ENCODE results near the gene SLC5A10. TPM values are rescaled to one million over a fixed set of nuclear protein-coding genes. Genes with fewer than 3 reads are reported as not detected.
A peak's percentile ranks its signal among the peaks of the same experiment; 100 is the strongest.
"Not testable (repeated sequence)": the region's sequence is repeated elsewhere in the genome, so short reads cannot be mapped to it uniquely, and the experiment has no call there.

SLC5A10 gene
- total and polyA plus RNA-seq, 5 donors from 2014 or later, result 0.05 to 0.23 (median 0.16) TPM; not detected in 1

DNA sequence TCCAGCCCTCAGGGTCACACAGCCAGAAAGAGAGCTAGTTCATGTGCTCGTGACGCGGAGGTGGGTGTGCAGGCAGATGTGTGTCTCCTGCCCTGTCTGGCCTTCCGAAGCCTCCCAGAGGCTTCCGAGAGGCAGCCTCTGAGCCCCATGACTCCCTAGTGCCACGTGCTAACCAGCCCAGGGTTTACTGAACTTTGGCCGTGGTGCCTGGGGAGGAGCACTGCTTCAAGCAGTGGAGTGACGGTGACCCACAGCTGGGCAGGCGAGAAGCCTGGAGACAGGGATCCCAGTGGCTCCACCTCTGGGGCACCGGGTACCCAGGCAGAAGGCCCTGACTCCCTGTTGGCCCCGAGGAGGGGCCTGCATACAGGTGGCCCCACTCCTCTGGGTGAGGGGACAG, 76.7 kb downstream of the SLC5A10 start:
- not testable (repeated sequence) for H3K4me1 ChIP-seq (ENCODE audit: control insufficient read depth, insufficient read depth, low read length, poor library complexity, severe bottlenecking); H3K9me3 Mint-ChIP-seq; H3K4me3 Mint-ChIP-seq; H3K4me3 ChIP-seq (ENCODE audit: low read depth, low read length); H3K27ac Mint-ChIP-seq; H3K9me3 ChIP-seq (ENCODE audit: control insufficient read depth in 2 of 2, low read length in 2 of 2); H3K27me3 Mint-ChIP-seq; H3K36me3 ChIP-seq (ENCODE audit: control insufficient read depth, insufficient read depth, low read length); H3K27me3 ChIP-seq (ENCODE audit: control insufficient read depth, insufficient read depth, low read length); ATAC-seq (ENCODE audit: low read depth in 2 of 2); DNase-seq; H3K27ac ChIP-seq (ENCODE audit: insufficient read depth, low read length, poor library complexity, severe bottlenecking); H3K36me3 Mint-ChIP-seq
- peaks cover 4 to 14% (median 7%) of the 10 kb centered on the region in 4 donors for H3K4me1 Mint-ChIP-seq

DNA sequence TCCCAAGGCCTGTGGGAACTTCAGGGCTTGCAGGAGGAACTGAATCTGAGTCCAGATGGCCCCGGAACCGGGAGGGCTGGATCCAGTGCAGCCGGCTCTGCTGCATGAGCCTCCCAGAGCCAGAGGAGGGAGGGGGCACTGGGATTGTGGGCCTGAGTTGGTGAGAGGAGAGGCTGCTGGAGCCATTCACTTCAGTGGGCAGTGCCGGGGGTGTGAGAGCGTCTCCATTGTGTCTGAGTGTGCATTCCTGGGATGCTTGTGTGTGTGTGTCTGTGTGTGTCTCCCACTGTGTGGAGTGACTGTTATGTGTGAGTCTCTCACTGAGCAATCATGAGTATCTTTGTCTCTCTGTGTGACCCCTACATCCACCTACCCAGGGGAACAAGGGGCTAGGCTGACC, 77.8 kb downstream of the SLC5A10 start:
- not testable (repeated sequence) for H3K36me3 ChIP-seq (ENCODE audit: control insufficient read depth, insufficient read depth, low read length); H3K4me3 Mint-ChIP-seq; ATAC-seq (ENCODE audit: low read depth in 2 of 2); DNase-seq; H3K9me3 Mint-ChIP-seq; H3K27me3 ChIP-seq (ENCODE audit: control insufficient read depth, insufficient read depth, low read length); H3K9me3 ChIP-seq (ENCODE audit: control insufficient read depth in 2 of 2, low read length in 2 of 2); H3K4me1 Mint-ChIP-seq; H3K27ac Mint-ChIP-seq; H3K4me3 ChIP-seq (ENCODE audit: low read depth, low read length); H3K27me3 Mint-ChIP-seq; H3K4me1 ChIP-seq (ENCODE audit: control insufficient read depth, insufficient read depth, low read length, poor library complexity, severe bottlenecking); H3K27ac ChIP-seq (ENCODE audit: insufficient read depth, low read length, poor library complexity, severe bottlenecking); H3K36me3 Mint-ChIP-seq

DNA sequence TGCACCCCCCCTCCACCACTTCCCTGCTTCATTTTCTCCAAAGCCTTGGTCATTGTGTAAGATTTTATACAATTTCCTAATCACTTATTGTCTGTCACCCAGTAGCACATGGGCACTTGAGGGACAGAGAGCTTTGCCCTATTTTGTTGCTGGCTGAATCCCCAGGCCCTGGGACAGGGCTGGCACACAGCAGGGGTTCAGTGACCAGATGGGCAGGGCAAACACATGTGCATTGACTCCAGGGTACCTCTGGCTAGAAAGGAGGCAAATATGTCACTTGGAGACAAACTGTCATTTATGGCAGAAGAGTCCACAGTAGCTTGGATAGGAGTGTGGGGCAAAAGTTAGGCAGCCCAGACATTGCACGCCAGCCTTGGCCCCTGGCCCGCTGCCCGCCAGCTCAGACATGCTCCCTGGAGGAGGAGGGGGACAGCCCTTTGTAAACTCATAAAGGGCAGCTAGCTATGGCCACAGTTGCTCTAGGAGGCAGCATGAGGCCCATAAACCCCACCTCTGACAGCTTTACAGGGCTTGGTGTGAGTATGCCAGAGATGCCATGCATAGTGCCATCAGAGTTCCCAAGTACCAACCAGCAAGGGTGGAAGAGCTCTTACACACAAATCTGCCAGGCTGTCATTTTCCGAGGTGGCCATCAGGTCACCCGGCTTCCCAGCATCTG, 78.9 kb downstream of the SLC5A10 start:
- H3K9me3 Mint-ChIP-seq; ATAC-seq (ENCODE audit: low read depth in 2 of 2); H3K27me3 ChIP-seq (ENCODE audit: control insufficient read depth, insufficient read depth, low read length); H3K4me3 Mint-ChIP-seq; H3K9me3 ChIP-seq (ENCODE audit: control insufficient read depth in 2 of 2, low read length in 2 of 2); H3K4me1 ChIP-seq (ENCODE audit: control insufficient read depth, insufficient read depth, low read length, poor library complexity, severe bottlenecking); DNase-seq; H3K27ac Mint-ChIP-seq; H3K4me1 Mint-ChIP-seq; H3K27ac ChIP-seq (ENCODE audit: insufficient read depth, low read length, poor library complexity, severe bottlenecking); H3K36me3 ChIP-seq (ENCODE audit: control insufficient read depth, insufficient read depth, low read length); H3K36me3 Mint-ChIP-seq; H3K4me3 ChIP-seq (ENCODE audit: low read depth, low read length); H3K27me3 Mint-ChIP-seq: not testable (repeated sequence)

DNA sequence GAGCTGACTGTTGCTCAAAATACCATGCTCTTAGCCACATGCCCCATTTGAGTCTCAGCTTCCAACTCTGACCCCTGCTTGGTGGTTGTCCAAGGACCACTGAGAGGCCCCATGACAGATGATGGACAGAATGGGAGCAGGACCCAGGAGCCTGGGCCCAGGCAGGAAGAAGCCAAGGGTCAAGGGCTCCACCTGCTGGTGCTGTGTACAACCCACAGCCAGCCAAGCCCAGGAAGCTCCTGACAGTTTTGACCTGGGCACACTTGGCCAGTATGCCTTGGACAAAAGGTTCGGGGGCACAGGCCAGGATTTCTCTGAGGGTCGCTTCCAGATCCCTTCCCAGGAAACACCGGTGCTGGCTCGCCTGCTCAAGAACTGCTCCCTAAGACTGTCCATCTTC, 79.8 kb downstream of the SLC5A10 start:
- not testable (repeated sequence) for H3K27me3 ChIP-seq (ENCODE audit: control insufficient read depth, insufficient read depth, low read length); H3K4me3 Mint-ChIP-seq; H3K4me1 Mint-ChIP-seq; H3K36me3 ChIP-seq (ENCODE audit: control insufficient read depth, insufficient read depth, low read length); H3K27me3 Mint-ChIP-seq; H3K9me3 ChIP-seq (ENCODE audit: control insufficient read depth in 2 of 2, low read length in 2 of 2); H3K9me3 Mint-ChIP-seq; H3K27ac Mint-ChIP-seq; H3K4me1 ChIP-seq (ENCODE audit: control insufficient read depth, insufficient read depth, low read length, poor library complexity, severe bottlenecking); H3K27ac ChIP-seq (ENCODE audit: insufficient read depth, low read length, poor library complexity, severe bottlenecking); H3K4me3 ChIP-seq (ENCODE audit: low read depth, low read length); H3K36me3 Mint-ChIP-seq
- ATAC-seq (ENCODE audit: low read depth in 2 of 2) (peak in 1 of 2 donors; percentile 54), DNase-seq (peak in 1 of 3 donors; percentile 17)

DNA sequence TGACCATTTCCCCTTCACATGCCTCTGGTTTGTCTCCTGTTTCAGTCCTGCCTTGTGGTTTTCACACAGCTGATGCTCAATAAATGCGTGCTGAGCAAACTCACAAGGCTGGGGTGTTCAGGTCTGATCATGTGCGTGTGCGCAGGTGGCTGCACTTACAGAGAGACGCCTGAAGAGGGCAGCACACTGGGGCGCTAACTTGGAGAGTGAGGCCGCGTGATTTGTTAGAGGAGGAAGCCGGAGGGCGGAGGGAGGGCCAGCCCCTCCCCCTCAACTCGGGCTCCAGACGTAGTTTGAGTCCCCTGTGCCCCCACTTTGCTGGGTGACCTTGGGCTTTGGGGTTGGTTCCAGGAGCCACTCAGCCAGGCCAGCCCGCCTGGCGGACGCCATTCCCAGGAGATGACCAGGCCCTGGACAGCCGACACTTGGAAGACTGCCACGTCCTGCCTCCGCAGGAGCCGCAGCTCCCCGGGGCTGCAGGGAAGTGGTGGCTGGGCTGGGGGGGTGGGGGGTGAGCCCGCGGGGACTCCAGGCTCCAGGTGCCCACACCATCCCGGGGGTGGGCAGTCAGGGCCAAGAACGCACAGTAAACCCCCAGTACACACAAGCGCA, 80.5 kb downstream of the SLC5A10 start:
- H3K4me3 Mint-ChIP-seq; H3K36me3 ChIP-seq (ENCODE audit: control insufficient read depth, insufficient read depth, low read length); H3K27ac Mint-ChIP-seq; H3K36me3 Mint-ChIP-seq; H3K9me3 Mint-ChIP-seq; H3K4me1 Mint-ChIP-seq; H3K4me1 ChIP-seq (ENCODE audit: control insufficient read depth, insufficient read depth, low read length, poor library complexity, severe bottlenecking); H3K27me3 ChIP-seq (ENCODE audit: control insufficient read depth, insufficient read depth, low read length); H3K27ac ChIP-seq (ENCODE audit: insufficient read depth, low read length, poor library complexity, severe bottlenecking); H3K27me3 Mint-ChIP-seq; H3K4me3 ChIP-seq (ENCODE audit: low read depth, low read length); H3K9me3 ChIP-seq (ENCODE audit: control insufficient read depth in 2 of 2, low read length in 2 of 2); DNase-seq: not testable (repeated sequence)
- ATAC-seq (ENCODE audit: low read depth in 2 of 2), result peak; percentile 90 to 93

DNA sequence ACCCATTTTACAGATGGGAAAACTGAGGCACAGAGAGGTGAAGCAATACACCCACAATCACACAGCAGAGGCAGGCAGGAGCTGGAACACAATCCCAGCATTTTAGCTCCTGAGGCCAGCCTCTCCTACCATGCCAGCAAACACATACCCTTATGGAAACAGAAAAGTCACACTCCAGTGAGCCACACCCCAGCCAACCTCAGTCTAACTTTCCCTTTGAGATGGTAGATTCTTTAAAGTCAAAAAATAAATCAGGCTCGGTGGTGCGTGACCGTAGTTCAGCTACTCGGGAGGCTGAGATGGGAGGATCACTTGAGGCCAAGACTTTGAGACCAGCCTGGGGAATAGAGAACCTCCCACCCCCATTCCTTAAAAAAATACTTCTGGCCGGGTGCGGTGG, 84.2 kb downstream of the SLC5A10 start:
- not testable (repeated sequence) for H3K27me3 ChIP-seq (ENCODE audit: control insufficient read depth, insufficient read depth, low read length); H3K36me3 Mint-ChIP-seq; ATAC-seq (ENCODE audit: low read depth in 2 of 2); H3K27ac Mint-ChIP-seq; DNase-seq; H3K36me3 ChIP-seq (ENCODE audit: control insufficient read depth, insufficient read depth, low read length); H3K9me3 ChIP-seq (ENCODE audit: control insufficient read depth in 2 of 2, low read length in 2 of 2); H3K9me3 Mint-ChIP-seq; H3K27ac ChIP-seq (ENCODE audit: insufficient read depth, low read length, poor library complexity, severe bottlenecking); H3K4me3 ChIP-seq (ENCODE audit: low read depth, low read length); H3K4me1 Mint-ChIP-seq; H3K4me3 Mint-ChIP-seq; H3K4me1 ChIP-seq (ENCODE audit: control insufficient read depth, insufficient read depth, low read length, poor library complexity, severe bottlenecking); H3K27me3 Mint-ChIP-seq

DNA sequence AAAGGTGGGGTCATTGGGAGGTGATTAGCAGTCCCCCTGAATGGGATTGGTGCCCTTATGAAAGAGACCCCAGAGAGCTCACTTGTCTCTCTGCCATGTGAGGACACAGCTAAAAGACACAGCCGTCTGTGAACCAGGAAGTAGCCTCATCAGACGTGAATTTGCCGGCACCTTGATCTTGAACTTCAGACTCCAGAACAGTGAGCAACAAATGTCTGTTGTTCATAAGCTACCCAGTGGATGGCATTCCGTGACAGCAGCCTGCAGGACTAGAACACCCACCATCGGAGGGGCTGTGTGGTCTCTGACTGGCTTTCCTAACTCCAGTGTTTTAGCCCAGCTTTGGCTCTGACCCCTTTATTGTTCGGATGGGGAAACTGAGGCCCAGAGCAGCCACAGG, 85.6 kb downstream of the SLC5A10 start:
- not testable (repeated sequence) for H3K9me3 Mint-ChIP-seq, DNase-seq

DNA sequence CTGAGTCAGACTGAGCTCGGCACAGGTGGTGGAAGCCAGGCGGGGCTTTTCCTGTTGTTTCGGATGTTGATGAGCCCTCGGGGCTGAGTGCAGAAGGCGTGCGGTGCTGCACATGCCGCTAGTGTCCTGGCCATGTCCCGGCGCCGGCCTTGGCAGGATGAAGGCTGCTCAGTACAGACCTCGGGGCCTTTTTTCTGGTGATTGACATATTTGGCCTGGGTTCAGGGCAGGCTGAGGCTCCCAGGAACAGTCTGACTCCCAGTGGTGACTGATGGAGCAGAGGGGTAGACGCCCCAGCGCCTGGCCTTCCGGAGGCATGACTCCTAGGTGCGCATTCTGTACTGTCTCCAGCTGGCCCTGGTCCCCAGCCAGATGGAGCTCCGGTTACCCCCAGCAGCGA, 86.0 kb downstream of the SLC5A10 start:
- not testable (repeated sequence) for H3K4me3 ChIP-seq (ENCODE audit: low read depth, low read length); DNase-seq; H3K4me1 ChIP-seq (ENCODE audit: control insufficient read depth, insufficient read depth, low read length, poor library complexity, severe bottlenecking); H3K4me1 Mint-ChIP-seq; H3K27me3 Mint-ChIP-seq; H3K9me3 Mint-ChIP-seq; H3K4me3 Mint-ChIP-seq; H3K27me3 ChIP-seq (ENCODE audit: control insufficient read depth, insufficient read depth, low read length); H3K27ac Mint-ChIP-seq; H3K36me3 Mint-ChIP-seq; H3K36me3 ChIP-seq (ENCODE audit: control insufficient read depth, insufficient read depth, low read length); H3K9me3 ChIP-seq (ENCODE audit: control insufficient read depth in 2 of 2, low read length in 2 of 2); H3K27ac ChIP-seq (ENCODE audit: insufficient read depth, low read length, poor library complexity, severe bottlenecking)
- ATAC-seq (ENCODE audit: low read depth in 2 of 2), result peak; percentile 42 to 50

More for the DNA sequence above, 85.6 kb downstream of the SLC5A10 start:
- H3K4me1 Mint-ChIP-seq; H3K4me1 ChIP-seq (ENCODE audit: control insufficient read depth, insufficient read depth, low read length, poor library complexity, severe bottlenecking); H3K9me3 ChIP-seq (ENCODE audit: control insufficient read depth in 2 of 2, low read length in 2 of 2); H3K36me3 Mint-ChIP-seq; H3K27me3 ChIP-seq (ENCODE audit: control insufficient read depth, insufficient read depth, low read length); H3K36me3 ChIP-seq (ENCODE audit: control insufficient read depth, insufficient read depth, low read length); H3K27ac Mint-ChIP-seq; H3K27ac ChIP-seq (ENCODE audit: insufficient read depth, low read length, poor library complexity, severe bottlenecking); H3K4me3 Mint-ChIP-seq; ATAC-seq (ENCODE audit: low read depth in 2 of 2); H3K27me3 Mint-ChIP-seq; H3K4me3 ChIP-seq (ENCODE audit: low read depth, low read length): not testable (repeated sequence)

Data from CD4-positive, CD25-positive, alpha-beta regulatory T cell (primary cell).